Left forelimb (tissue), 1 donor: ENCODE data around the gene COA1.

ENCODE experiments used
- DNase-seq: peaks from one replicate; pipeline ENCODE4 v3.0.0-alpha.2; 2018; ENCODE audit warnings: low spot score

COA1 gene

GRCh38 chr7:43653466-43653865 lies 75.9 kb downstream of the COA1 start:
- DNase-seq = no peak

DNA sequence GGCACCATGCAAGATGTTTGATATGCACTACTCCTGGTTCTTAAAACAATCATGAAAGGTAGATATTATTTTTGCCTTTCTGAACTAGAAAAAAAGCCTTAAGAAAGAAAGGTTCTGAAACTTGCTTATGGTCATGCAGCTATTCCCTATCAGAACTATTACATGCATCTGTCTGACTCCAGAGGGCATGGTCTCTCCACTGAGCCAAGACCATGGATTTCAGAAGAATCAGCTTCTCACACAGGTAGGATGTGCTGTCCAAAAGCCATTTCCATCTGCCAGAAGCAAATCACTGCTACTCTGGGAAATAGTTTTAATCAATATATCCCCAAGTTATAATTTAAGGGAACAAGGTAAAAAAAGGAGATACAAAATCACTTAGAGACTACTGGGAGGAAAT lies 77.0 kb downstream of the COA1 start:
- no peak for DNase-seq

DNA sequence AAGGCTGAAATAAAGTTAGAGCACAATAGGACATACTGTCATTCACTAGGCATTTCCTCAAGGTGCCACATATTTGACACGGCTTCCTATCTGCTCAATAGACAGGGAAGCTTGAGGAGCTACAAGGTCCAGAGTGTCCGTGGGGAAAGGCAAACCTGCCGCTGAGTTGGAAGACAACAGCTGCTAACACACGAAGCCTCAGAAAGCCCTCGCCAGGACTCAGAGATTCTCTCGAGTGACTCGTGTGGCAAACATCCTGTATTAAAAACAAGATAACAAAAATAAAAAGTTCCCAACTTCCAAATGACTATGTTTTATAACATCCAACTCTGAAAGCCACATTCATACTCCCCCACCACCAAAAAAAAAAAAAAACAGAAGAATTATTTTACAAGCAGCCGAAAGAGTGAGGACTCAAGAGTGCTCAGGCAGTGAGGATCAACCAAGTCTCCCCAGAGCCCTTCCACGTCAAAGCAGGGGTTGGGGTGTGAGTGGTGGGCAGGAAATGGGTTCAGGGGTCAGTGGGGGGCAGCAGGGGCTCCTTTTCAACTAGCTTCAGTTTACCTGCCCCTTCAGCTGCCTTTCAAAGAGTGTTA lies 78.8 kb downstream of the COA1 start:
- DNase-seq = no peak

GRCh38 chr7:43649755-43650274 lies 79.5 kb downstream of the COA1 start:
- DNase-seq = no peak

DNA sequence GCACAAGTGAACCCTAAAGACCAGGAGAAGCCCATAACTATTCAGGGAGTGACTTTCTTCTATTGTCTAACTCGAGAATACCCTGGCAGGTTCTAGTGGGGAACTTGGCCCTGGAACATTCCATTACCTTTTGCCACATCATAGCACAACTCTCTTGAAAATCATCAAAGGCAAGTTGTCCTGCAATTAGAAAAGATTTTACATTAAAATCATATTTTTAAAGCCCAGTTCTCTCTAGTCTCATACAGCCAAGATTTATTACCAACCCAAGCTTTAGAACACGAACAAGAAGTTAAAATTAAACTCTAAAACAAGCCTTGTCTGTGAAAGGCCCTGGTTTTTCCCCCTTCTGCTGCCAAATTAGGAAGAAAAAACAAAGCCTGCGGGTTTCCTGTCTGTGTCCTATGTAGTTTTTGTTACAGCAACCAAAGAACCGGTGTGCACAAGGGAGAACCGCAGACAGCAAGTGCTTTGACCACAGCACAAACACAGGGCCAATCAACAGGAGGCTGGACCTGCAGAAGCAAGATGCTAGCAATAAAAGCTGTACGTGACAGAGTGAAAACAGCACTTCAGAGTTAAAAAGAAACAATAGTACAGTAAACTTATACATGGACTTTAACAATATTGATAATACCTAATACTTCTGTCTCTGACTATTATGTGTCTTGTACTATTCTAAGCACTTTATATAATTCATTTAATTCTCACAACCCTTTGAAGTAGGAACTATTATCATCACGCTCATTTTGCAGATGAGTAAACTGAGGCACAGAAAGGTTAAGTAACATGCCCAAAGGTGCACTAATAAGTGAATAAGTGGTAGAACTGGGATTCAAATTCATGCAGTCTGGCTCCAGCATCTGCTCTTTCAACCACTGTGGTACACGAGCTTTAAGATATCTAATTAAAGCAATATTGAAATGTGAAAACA lies 80.6 kb downstream of the COA1 start:
- DNase-seq = no peak

DNA sequence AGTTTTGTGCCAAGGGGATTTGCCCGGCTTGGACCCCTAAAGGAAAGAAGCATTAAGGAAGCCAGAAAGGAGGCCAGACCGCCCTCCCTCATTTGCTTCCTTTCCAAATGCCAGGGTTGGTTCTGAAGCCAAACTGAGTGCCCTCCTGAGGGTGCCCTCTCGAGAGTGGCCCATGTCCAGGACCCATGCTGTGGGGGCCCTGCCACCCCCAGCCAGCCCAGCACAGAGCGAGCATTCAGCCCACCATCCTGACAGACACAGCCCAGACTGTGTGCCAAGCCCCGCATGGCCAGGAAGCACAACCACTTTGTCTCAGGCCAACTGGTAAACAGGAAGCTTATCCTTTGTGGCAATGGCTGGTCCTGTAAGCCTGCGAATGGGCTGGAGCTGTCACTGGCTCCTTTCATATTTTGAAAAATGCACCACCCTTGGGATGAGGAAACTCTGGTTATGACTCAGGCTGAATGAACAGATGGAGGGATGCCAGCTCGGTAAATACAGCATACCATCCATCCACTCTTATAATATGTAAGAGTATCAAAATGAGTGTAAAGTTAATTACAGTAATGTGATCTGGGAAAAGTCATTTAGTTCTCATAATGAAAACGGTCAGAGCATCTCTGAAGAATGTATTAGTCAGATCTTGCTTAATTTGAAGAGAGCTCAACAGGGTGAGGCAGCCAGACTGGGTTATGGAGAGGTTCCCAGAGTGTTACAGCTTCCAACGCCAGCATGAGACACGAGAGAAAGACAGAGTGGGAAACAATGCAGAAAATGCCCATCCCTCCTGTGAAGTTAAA lies 81.5 kb downstream of the COA1 start:
- no peak for DNase-seq

DNA sequence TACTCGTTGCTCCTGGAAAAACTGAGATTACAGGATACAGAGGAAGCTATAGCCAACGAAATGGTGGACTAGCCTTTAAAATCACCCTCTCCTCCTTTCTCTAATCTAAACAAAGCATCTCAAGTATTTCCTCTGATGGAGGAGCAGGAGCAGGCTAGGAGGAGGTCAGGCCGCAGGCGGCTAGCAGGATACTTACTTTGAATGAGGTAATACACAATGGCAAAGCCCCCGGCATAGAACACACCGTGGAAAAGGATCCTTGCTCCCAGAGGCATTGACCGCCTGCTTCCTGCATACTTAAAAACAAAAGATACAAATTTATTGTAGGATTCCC lies 82.0 kb downstream of the COA1 start:
- DNase-seq = no peak

GRCh38 chr7:43646603-43647338 lies 82.6 kb downstream of the COA1 start:
- no peak for DNase-seq

DNA sequence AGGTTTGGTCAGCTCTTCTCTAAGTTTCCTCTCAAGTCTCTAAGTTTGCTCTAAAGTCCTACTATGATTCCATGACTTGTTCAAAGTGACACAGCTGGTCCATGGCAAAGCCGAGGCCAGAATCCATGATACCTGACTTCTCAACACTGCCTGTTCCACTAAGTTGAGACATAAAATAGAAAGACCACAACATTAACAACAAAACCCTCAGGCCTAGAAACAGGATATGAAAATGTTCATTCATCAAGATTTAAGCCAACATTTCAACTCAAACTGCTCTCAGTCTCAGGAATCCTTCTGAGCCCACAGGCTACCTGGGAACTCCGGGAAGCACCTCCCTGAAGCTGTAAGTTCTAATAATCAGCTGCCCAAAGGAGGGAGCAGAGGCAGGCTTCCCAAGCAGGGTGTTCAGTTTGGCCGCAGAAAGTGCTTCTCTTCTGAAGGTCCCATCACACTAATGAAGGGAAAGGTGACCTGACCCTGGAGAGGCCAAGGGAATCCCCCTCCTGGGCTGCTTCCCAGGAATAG lies 83.6 kb downstream of the COA1 start:
- DNase-seq = no peak

GRCh38 chr7:43643846-43644245 lies 85.5 kb downstream of the COA1 start:
- DNase-seq = no peak

DNA sequence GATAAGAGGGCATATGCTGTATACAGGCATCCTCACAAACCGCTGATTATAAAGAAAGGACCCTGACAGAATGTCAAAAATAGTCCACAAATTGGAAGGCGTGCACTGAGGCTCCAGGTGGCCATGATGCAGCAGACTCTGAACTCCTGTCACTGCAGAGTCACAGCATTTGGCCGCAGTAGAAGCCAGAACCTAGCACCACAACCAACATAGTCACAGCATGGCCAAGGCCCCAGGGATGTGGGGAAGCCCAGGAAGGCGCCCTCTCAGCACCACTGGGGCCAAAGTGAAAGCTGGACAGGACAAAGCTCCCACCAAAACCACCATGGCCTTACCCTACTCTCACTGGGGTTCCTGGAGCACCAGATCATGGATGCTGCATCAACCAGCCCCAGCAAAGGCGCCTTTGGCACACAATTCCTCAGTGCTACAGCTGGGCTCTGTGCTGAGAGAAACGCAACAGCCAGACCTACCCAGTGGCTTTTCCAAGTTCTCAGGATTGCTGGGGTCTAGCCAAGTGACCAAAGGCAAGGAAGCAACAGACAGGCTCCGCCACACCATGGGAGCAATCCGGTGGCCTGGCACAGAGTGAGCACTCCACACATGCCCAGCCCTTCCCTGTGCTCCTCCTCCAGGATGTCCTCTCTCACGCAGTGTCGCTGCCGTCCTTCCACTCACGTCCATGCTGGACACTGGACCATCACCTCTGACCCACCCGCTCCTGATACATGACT lies 86.3 kb downstream of the COA1 start:
- no peak for DNase-seq

GRCh38 chr7:43640679-43641078 lies 88.6 kb downstream of the COA1 start:
- DNase-seq = no peak

DNA sequence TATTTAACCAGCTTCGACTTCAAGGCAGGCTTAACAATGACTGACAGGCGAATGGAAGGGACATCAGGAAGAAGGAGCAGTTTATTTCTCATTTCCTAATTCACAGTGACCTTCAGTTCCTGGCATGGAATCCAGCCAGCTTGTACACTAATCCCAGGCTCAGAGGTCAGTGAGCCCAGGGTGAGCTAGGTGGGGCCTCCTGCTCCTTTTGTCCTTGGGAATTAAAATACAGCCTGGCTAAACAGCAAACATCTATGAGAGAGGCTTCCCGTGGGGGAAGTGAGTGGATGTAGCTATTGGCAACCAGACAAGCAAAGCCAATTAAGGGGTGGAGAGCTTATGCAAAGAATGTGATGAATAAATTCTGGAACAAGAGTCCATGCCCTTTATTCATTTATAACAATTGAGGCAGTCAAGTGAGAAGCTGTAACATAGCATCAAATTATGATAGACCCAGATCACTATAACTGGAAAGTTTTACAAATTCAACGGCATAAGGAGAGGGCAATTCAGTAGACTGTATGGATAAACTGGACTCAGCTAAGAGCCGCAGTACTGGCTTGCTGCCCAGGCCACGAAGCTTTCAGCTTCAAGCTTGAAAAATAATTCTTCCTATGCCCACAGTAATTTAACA lies 89.3 kb downstream of the COA1 start:
- no peak for DNase-seq

DNA sequence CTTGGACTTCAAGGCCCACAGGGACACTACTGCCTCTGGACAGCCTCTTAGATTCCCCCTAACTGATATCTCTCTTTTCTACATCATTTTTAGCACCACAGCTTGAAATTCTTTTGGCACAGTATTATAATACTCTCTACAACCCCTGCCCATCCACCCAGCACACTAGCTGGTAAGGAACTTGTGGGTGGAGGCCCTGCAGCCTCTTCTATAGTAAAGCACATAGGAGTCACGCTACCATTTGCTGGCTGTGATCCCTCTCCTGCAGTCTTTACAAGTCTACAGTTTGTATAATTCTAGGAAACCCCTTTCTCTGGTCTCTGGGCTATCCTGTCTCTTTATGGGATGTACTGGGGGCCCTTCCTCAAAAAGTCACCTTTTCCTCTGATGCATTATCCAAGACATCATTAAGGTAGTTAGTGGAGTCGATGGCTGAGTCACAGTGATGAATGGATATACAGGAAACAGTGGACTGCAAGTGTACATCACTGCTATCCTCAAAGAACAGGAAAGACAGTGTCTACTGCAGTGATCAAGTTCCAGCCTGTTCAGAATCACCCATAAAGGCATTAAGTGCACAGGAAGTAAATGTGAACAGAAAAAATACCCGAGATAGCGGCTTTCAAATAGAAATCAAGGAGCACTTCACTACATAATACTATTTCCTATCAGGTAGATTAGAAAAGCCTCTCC lies 92.1 kb downstream of the COA1 start:
- no peak for DNase-seq

GRCh38 chr7:43636093-43636492 lies 93.2 kb downstream of the COA1 start:
- no peak for DNase-seq

DNA sequence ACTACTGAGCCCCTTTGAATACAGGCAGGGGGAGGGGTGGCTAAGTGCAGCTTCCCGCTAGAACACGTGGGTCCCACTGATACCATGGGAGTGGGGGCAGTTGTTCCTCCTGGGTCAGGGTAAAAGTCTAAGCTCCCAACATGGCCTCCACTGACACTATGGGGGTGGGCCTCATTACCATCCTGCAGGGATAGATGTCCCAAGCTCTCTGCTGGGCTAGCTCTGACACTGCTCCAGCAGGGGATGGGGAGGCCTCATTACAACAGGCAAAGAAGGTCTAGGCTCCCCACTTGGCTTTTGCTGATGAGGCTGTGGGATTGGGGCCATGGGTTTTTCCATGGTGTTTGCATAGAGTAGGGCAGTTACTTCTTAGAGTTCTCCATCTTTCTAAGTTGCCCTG lies 94.9 kb downstream of the COA1 start:
- no peak for DNase-seq

DNA sequence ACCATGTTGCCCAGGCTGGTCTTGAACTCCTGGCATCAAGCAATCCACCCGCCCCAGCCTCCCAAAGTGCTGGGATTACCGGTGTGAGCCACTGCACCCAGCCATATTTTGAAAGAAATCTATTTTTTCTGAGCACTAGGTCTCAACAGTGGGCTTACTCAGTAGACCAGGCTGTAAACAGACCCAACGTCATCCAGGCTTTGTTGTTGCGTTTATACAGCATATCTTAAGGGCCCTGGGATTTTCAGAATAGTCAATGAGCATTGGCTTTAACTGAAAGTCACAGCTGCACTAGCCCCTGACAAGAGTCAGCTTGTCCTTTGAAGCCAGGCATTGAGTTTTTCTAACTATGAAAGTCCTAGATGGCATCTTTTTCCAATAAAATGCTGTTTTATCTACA lies 96.6 kb downstream of the COA1 start:
- DNase-seq = no peak

DNA sequence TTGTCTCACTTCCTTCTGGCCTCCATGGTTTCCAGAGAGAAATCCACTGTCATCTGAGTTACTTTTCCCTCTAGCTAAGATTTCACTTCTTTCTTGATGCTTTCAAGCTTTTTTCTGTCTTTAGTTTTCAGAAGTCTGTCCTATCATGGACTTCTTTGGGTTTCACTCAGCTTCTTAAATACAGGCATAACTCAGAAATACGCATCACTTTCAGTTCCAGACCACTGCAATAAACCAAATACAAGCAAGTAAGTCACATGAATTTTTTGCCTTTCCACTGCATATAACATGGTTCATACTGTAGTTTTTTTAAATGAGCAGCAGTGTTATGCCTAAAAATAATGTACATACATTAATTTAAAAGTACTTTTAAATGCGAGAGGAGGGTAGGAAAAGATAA lies 97.8 kb downstream of the COA1 start:
- DNase-seq = no peak

- DNase-seq = no peak
Observed at GRCh38 chr7:43630482-43630881, 98.8 kb downstream of the COA1 start.

- DNase-seq = no peak
Observed at GRCh38 chr7:43629857-43630256, 99.5 kb downstream of the COA1 start.
